Heart left ventricle (tissue), 16 donors: ENCODE measurements around the gene FLVCR2. TPM values are rescaled to one million over a fixed set of nuclear protein-coding genes. Genes with fewer than 3 reads are reported as not detected.

Source experiments
- ATAC-seq, 4 donors: fragments of 200-7000 bp; cut with Tn5 transposase; one replicate each; pipeline ENCODE4 v1.9.1; 2020 to 2022; ENCODE audit warnings: moderate library complexity in 4 of 4, mild to moderate bottlenecking in 3 of 4, moderate number of reproducible peaks in 1 of 4
- DNase-seq, 5 donors: peaks; one replicate each; pipeline ENCODE4 v3.0.0-alpha.2; 2020
- H3K27ac ChIP-seq, 12 donors: fragments of 200-600 bp; sonication (generic) in 4 of 12; one replicate each; pipeline versions ENCODE4 v1.5.0 to v1.8.0; 2016 to 2022; ENCODE audit warnings: mild to moderate bottlenecking in 2 of 12
- H3K27me3 ChIP-seq, 9 donors: fragments of 200-600 bp; sonication (generic) in 2 of 9; one replicate each; pipeline versions ENCODE4 v1.5.1 to v1.8.0; 2016 to 2022; ENCODE audit warnings: mild to moderate bottlenecking in 3 of 9
- H3K36me3 ChIP-seq, 9 donors: fragments of 200-600 bp; sonication (generic) in 2 of 9; one replicate each; pipeline versions ENCODE4 v1.5.0 to v1.8.0; 2018 to 2022; ENCODE audit warnings: mild to moderate bottlenecking in 2 of 9
- H3K4me1 ChIP-seq, 12 donors: fragments of 200-600 bp; sonication (generic) in 4 of 12; one replicate each; pipeline versions ENCODE4 v1.5.0 to v1.8.0; 2016 to 2022; ENCODE audit warnings: mild to moderate bottlenecking in 3 of 12
- H3K4me3 ChIP-seq, 12 donors: fragments of 200-600 bp; sonication (generic) in 4 of 12; one replicate each; pipeline versions ENCODE4 v1.5.0 to v1.8.0; 2017 to 2022; ENCODE audit warnings: mild to moderate bottlenecking in 9 of 12, moderate library complexity in 4 of 12
- H3K9me3 ChIP-seq, 12 donors: fragments of 200-600 bp; sonication (generic) in 4 of 12; one replicate each; pipeline versions ENCODE4 v1.5.0 to v1.8.0; 2016 to 2022; ENCODE audit warnings: mild to moderate bottlenecking in 1 of 12
- CTCF ChIP-seq, 12 donors: fragments of 200-600 bp; sonication (generic) in 4 of 12; IDR thresholded peaks; one replicate each; pipeline versions ENCODE4 v1.5.0 to v1.8.0; 2018 to 2022; ENCODE audit warnings: antibody characterized with exemption in 12 of 12, mild to moderate bottlenecking in 5 of 12
- POLR2A ChIP-seq, 2 donors: fragments of 450-650 bp; IDR thresholded peaks; one replicate each; pipeline ENCODE4 v1.6.1; 2017; ENCODE audit warnings: antibody characterized with exemption in 2 of 2, mild to moderate bottlenecking in 2 of 2, moderate library complexity in 2 of 2
- WGBS, 4 donors: extraction: QIAGEN DNeasy Blood & Tissue Kit in 2 of 4; methylation state at CpG; one replicate each; pipeline versions ENCODE4 v1.1.5 to v1.1.7; 2013 to 2018; 5-methylcytosine and 5-hydroxymethylcytosine counted together
- intact Hi-C, 10 donors: fragments of 100-400 bp; cut with DNase I; formaldehyde crosslinking; loops; one replicate each; pipeline versions ENCODE4 v1.11.1 to v1.14.2; 2022
- polyA plus RNA-seq, 2 donors: library from polyadenylated mRNA; stranded (reverse); fragments of 200-250 nt; gene quantifications; one replicate each; pipeline ENCODE4 v1.2.3, GENCODE V29; 2013
- total RNA-seq, 9 donors: library from RNA; depleted of rRNA in 2 of 9; stranded (reverse); fragments of >200 nt in 2 of 9; fragmentation: NEBNext Ultra II Directional in 3 of 9; extraction: Animal tissue kit (Norgen Biotek cat#: 25700) in 3 of 9; gene quantifications; one replicate each; pipeline versions ENCODE4 v1.1.0 to v1.2.4, GENCODE V29; 2016 to 2023
- donor health status: ischemic (EF 13 %, LVEDD 7.1; RV severe dilation, severe dysfunction).
- donor health status: healthy with polysubstance abuse.
- donor health status: DM: no; HTN: yes; CAD: no.
- donor health status: DM: no; HTN: no; CAD: no.
- donor health status: ischemic (EF 25% LVEDD 6.9; RV normal size, moderate dysfunction).
- donor health status: ischemic (EF 25% LVEDD 5.7; RV mildly dilated, moderate dysfunction).
- donor health status: healthy.
- donor health status: DM: yes; HTN: yes; CAD: no.
- donor health status: ischemic (EF 35%, LVEDD 5.7; RV mildly dilated, moderate dysfunction).
- donor health status: nonischemic (EF 11% LVEDD 7.7; RV severe dilation, severe dysfunction).
- donor health status: DM: yes; HTN: yes; CAD: no.
- donor health status: PGD.
- donor health status: ischemic (EF 29% LVEDD 5.4; RV normal size, mild dysfunction).
- donor health status: nonischemic (EF 23%, LVEDD 6.1; RV moderate dilation, normal function).

Gene FLVCR2
- total and polyA plus RNA-seq, 11 donors = 0.50 to 11.7 (median 1.6) TPM

GRCh38 chr14:75579338-75579864 lies 981 bp downstream of the FLVCR2 start:
- DNase-seq (no peak), ATAC-seq (peak; percentile 5 to 13 (median 8))
- intact Hi-C loops = loop anchor here in 2 of 10 donors (2.0 kb wide), 1 partner anchor 75 kb away; no protein-coding TSS in a partner anchor

GRCh38 chr14:75579882-75580281 lies 1.5 kb downstream of the FLVCR2 start:
- peaks cover 0 to under 1% (median 0%) of the 10 kb centered on the region in 12 donors for H3K9me3 ChIP-seq
- peaks cover 7 to 31% (median 20%) of the 10 kb centered on the region in 12 donors for H3K4me1 ChIP-seq
- DNase-seq (peak in 4 of 5 donors; percentile 16 to 52 (median 44)), ATAC-seq (peak; percentile 17 to 62 (median 46))
- no peak for TF ChIP-seq POLR2A (IDR thresholded peaks at IDR 0.05)
- TF ChIP-seq CTCF (IDR thresholded peaks at IDR 0.05) = no peak
- peak overlapping the region in 9 of 12 donors; percentile 55 to 75 (median 63) for H3K4me3 ChIP-seq
- 43 to 81% (median 54%) methylated on average over 3 of the region's 3 CpGs for WGBS, 4 donors
- peak overlapping the region in 2 of 12 donors; percentile 81 to 84 for H3K27ac ChIP-seq
- no peaks in the 10 kb centered on the region for H3K36me3 ChIP-seq
- intact Hi-C loops = loop anchor here in 2 of 10 donors (2.0 kb wide), 1 partner anchor 75 kb away; no protein-coding TSS in a partner anchor
- H3K27me3 ChIP-seq = no peaks in the 10 kb centered on the region

More at GRCh38 chr14:75579338-75579864, 981 bp downstream of the FLVCR2 start:
- peaks cover 0 to 6% (median 0%) of the 10 kb centered on the region in 12 donors for H3K9me3 ChIP-seq
- H3K27ac ChIP-seq = peak overlapping the region in 5 of 12 donors; percentile 70 to 84 (median 80)
- TF ChIP-seq POLR2A (IDR thresholded peaks at IDR 0.05) = no peak
- TF ChIP-seq CTCF (IDR thresholded peaks at IDR 0.05) = no peak
- H3K4me3 ChIP-seq = peak overlapping the region in 11 of 12 donors; percentile 30 to 75 (median 61)
- peaks cover 7 to 31% (median 20%) of the 10 kb centered on the region in 12 donors for H3K4me1 ChIP-seq
- WGBS, 4 donors = 41 to 73% (median 59%) methylated on average over 13 of the region's 13 CpGs
- H3K27me3 ChIP-seq = no peaks in the 10 kb centered on the region
- no peaks in the 10 kb centered on the region for H3K36me3 ChIP-seq

- Histone ChIP-seq H3K4me3 (no peak overlapping the region), H3K36me3 (no peaks in the 10 kb centered on the region), H3K4me1 (peaks cover 0 to 6% (median 0%) of the 10 kb centered on the region in 12 donors), H3K27ac (no peak overlapping the region), H3K9me3 (no peaks in the 10 kb centered on the region), H3K27me3 (no peaks in the 10 kb centered on the region)
- intact Hi-C loops = no loop called here
- TF ChIP-seq CTCF (IDR thresholded peaks at IDR 0.05) (no peak), POLR2A (IDR thresholded peaks at IDR 0.05) (no peak)
- no peak for DNase-seq
- ATAC-seq = no peak
Observed at GRCh38 chr14:75587388-75587787, 9.0 kb downstream of the FLVCR2 start.

GRCh38 chr14:75589931-75590330 lies 11.5 kb downstream of the FLVCR2 start:
- Histone ChIP-seq H3K4me3 (no peak overlapping the region), H3K36me3 (no peaks in the 10 kb centered on the region), H3K27ac (no peak overlapping the region), H3K9me3 (no peaks in the 10 kb centered on the region), H3K27me3 (no peaks in the 10 kb centered on the region), H3K4me1 (peaks cover 0 to 20% (median 0%) of the 10 kb centered on the region in 12 donors)
- intact Hi-C loops = loop anchor here in 2 of 10 donors (5.0 kb wide), 2 partner anchors 37 to 42 kb away; no protein-coding TSS in a partner anchor
- DNase-seq (no peak), ATAC-seq (no peak)
- TF ChIP-seq CTCF (IDR thresholded peaks at IDR 0.05) = no peak
- TF ChIP-seq POLR2A (IDR thresholded peaks at IDR 0.05) = no peak
- 88 to 92% (median 92%) methylated on average over 6 of the region's 6 CpGs for WGBS, 4 donors
